ENCODE measurements around the gene NR2E1.

The NR2E1 gene

DNA sequence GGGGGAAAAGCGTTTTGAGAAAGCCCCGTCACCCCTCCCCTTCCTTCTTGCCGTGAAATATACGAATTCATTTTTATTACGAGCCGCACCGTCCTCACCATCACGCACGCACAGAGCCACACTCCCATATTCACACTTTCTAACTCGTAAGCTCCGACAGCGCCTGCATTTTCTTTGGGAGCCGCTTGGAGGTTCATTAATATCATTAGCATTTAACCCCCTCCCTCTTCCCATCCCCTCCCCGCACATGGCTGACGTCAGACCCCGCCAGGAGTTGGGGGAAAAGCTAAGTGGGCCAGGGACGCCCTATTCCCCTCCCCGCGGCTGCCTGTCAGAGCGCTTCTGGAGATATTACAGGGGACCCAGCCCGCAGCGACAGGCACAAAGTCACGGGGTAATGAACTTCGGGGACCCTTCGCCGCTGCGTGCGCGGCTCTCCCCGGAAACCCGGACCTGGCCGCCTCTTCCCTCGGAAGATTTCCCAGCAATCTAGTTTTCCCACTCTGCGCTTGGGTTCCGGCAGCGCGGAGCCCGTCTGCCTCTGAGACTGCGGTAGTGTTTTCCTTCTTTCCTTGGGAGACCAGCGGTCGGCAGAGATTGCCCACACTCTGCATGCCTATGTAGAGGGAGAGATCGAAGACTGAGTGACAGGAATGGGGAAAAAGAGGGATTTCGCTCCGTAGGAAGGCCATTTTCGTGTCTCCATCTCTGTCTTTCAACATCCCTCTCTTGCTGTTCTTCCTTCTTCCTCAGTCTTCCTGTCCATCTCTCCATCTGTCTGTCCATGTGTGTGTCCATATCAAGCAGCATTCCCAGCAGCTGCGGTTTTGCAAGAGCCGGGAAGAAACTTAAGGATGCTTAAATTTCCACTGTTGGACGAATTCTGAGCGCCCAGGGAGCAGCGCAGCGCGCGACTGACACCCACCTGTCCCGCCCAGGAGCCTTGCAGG, at the start of gene NR2E1:
Gene NR2E1 (plus strand): TSS at position 309 of the 950 bp plus-strand sequence. CDS start 744 bp downstream, outside the sequence.
- TF ChIP-seq, protein P1, sequence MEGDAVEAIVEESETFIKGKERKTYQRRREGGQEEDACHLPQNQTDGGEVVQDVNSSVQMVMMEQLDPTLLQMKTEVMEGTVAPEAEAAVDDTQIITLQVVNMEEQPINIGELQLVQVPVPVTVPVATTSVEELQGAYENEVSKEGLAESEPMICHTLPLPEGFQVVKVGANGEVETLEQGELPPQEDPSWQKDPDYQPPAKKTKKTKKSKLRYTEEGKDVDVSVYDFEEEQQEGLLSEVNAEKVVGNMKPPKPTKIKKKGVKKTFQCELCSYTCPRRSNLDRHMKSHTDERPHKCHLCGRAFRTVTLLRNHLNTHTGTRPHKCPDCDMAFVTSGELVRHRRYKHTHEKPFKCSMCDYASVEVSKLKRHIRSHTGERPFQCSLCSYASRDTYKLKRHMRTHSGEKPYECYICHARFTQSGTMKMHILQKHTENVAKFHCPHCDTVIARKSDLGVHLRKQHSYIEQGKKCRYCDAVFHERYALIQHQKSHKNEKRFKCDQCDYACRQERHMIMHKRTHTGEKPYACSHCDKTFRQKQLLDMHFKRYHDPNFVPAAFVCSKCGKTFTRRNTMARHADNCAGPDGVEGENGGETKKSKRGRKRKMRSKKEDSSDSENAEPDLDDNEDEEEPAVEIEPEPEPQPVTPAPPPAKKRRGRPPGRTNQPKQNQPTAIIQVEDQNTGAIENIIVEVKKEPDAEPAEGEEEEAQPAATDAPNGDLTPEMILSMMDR (conservative IDR thresholded peaks at IDR 0.05; ENCODE audit: low read depth, low read length) = no peak
- DNase-seq (ENCODE audit: low read depth) = no peak
- H3K4me3 ChIP-seq (ENCODE audit: low read length) = peak within 1 kb of the TSS; percentile 43

GRCh38 chr6:108116546-108117426, 49.0 kb upstream of the NR2E1 start:
- TF ChIP-seq, protein P1 (conservative IDR thresholded peaks at IDR 0.05; ENCODE audit: low read depth, low read length) = no peak
- no peak overlapping the region for H3K4me3 ChIP-seq (ENCODE audit: low read length)
- no peak for DNase-seq (ENCODE audit: low read depth)

DNA sequence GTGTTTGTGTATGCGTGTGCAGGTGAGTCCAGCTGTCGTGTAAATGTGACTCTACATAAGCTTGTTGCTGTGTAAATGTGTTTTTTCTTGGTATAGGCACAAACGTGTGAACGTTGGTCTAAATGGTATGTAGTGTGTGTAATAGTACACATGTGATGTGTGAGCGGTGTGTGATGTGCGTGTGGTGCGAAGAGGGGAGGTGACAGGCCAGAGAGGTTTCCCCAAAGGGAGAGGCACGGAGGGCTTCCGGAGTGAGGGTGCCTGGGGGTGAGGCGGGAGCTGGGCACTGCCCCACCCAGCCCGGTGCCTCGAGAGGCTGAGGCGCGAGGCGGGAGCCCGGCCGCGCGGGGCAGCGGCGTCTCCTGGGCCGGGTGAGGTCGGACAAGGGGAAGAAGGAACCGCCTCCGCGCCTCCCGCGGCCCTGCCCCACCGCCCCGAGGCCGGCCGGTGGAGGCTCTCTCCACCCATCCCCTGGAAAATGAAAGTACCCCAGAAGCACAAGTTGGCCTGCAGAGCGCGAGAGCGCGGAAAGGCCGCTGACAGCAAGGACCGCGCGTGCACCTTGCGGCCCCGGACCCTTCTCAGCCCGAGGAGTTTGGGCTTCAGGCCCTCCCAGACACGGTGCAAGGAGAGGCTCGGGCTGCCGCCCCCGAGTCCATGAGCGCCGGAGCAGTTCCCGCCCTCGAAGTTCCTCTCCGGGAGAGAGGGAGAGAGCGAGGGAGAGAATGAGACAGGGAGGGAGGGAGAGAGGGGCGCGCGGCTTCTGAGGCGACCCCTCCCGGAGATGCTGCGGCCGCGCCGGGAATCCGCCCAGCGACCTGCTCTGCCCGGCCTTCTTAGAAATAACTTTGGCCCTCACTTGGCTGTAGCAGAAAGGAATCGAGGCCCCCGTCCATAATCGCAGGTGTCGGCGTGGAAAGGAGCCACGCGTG, 48.1 kb upstream of the NR2E1 start:
- peak overlapping the region; percentile 52 for H3K4me3 ChIP-seq (ENCODE audit: low read length)
- no peak for DNase-seq (ENCODE audit: low read depth)
- TF ChIP-seq, protein P1 (conservative IDR thresholded peaks at IDR 0.05; ENCODE audit: low read depth, low read length) = no peak

- H3K4me3 ChIP-seq (ENCODE audit: low read length) = peak overlapping the region; percentile 52
- TF ChIP-seq, protein P1 (conservative IDR thresholded peaks at IDR 0.05; ENCODE audit: low read depth, low read length) = no peak
- no peak for DNase-seq (ENCODE audit: low read depth)
Measured at GRCh38 chr6:108118359-108118724, 47.5 kb upstream of the NR2E1 start.

GRCh38 chr6:108118810-108119768, 46.7 kb upstream of the NR2E1 start:
- peak overlapping the region; percentile 46 for H3K4me3 ChIP-seq (ENCODE audit: low read length)
- no peak for DNase-seq (ENCODE audit: low read depth)
- TF ChIP-seq, protein P1 (conservative IDR thresholded peaks at IDR 0.05; ENCODE audit: low read depth, low read length) = no peak
